ENCODE results near the gene DSCAML1.
"Not testable (repeated sequence)": the region's sequence is repeated elsewhere in the genome, so short reads cannot be mapped to it uniquely, and the experiment has no call there.

The DSCAML1 gene

DNA sequence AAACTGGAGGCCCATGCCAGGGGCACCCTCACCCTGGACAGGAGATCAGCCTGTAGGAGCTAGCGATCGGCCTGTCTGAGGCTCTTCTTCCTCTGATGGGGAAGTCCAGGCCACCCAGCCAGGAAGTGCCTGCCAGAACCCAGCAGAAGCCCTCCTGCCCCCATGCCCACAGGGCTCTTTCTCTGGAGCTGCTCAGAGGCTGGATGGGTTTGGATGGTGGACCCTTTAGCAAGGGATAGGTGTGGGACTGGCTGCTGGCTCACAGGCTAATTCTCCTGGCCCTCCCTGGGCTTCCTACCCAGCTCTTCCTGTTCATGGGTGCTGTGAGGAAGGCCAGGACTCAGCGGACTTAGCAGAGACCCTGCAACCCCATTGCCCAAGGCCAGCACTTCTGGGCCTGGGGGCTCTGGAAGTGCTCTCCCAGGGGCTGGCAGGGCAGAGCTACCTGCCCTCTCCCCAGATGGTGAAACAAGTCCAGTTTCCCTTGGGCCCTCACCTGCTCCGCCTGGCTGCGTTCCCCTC, 19.9 kb upstream of the DSCAML1 start:
- peak; percentile 66 for DNase-seq
- TF ChIP-seq, protein P1, sequence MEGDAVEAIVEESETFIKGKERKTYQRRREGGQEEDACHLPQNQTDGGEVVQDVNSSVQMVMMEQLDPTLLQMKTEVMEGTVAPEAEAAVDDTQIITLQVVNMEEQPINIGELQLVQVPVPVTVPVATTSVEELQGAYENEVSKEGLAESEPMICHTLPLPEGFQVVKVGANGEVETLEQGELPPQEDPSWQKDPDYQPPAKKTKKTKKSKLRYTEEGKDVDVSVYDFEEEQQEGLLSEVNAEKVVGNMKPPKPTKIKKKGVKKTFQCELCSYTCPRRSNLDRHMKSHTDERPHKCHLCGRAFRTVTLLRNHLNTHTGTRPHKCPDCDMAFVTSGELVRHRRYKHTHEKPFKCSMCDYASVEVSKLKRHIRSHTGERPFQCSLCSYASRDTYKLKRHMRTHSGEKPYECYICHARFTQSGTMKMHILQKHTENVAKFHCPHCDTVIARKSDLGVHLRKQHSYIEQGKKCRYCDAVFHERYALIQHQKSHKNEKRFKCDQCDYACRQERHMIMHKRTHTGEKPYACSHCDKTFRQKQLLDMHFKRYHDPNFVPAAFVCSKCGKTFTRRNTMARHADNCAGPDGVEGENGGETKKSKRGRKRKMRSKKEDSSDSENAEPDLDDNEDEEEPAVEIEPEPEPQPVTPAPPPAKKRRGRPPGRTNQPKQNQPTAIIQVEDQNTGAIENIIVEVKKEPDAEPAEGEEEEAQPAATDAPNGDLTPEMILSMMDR (IDR thresholded peaks at IDR 0.05; ENCODE audit: low read depth, low read length): no peak
- Histone ChIP-seq H3K9me3 (no peaks in the 10 kb centered on the region), H3K4me1 (peaks cover 36% of the 10 kb centered on the region), H3K36me3 (no peaks in the 10 kb centered on the region), H3K4me3 (ENCODE audit: low read depth, low read length) (peak overlapping the region; percentile 4; the same call in 1 of the 2 replicates), H3K27me3 (no peaks in the 10 kb centered on the region)

DNA sequence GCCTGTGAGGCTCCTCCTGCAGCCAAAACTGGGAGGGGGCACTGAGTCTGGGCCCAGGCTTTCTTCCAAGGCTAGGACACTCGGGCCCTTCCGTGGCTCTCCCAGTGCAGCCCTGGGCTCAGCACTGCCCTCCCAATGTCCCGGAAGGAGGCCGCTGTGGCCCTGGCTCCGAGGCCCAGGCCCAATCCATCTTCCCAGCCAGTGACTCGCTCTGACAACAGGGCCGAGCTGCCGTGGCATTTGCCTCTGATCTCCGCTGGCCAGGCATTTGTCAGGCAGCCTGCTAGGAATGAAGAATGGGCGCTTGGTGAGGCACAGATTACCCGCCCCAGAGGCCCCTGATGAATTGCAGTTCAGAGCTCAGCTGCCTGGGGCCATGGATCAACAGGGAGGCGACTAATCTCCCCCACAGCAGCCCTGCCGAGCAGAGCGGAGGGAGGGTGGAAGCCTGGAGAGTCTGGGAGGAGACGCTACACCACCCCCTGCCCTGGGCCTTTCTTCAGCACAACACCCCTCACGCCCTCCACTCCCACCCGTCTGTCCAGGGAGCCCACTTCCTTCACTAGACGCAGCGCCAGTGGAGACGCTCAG, 19.2 kb upstream of the DSCAML1 start:
- Histone ChIP-seq H3K4me1 (peaks cover 36% of the 10 kb centered on the region), H3K36me3 (no peaks in the 10 kb centered on the region), H3K4me3 (ENCODE audit: low read depth, low read length) (peak overlapping the region; percentile 4; the same call in 1 of the 2 replicates), H3K9me3 (no peaks in the 10 kb centered on the region), H3K27me3 (no peaks in the 10 kb centered on the region)
- TF ChIP-seq, protein P1 (IDR thresholded peaks at IDR 0.05; ENCODE audit: low read depth, low read length): no peak
- DNase-seq: peak; percentile 88

DNA sequence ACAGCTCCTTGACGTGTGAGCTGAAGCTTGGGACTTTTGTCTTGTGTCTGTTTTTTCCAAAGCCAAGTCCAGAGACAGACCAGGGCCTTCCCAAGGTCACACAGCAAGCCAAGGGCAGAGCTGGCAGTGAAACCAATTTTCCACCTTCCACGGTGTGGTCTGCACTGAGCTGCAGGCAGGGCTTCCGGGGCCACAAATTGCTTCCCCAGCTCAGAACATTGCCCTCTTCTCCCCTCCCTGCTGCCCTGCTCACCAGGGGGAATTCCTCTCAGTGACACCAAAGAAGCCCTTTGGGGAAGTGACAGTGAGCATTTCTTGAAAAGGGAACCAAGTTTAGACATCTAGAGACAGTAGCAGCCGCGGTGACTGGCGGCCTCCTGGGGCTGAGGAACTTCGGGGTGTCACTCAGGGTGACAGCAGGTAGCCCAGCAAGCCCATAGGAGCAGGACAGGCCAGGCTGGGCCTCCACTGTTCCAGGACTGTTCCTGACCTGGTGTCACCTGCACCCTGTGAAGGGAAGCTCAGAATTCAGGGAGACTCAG, 18.3 kb upstream of the DSCAML1 start:
- Histone ChIP-seq H3K4me1 (peaks cover 36% of the 10 kb centered on the region), H3K4me3 (ENCODE audit: low read depth, low read length) (no peak overlapping the region), H3K27me3 (no peaks in the 10 kb centered on the region), H3K36me3 (no peaks in the 10 kb centered on the region), H3K9me3 (no peaks in the 10 kb centered on the region)
- no peak for DNase-seq
- TF ChIP-seq, protein P1 (IDR thresholded peaks at IDR 0.05; ENCODE audit: low read depth, low read length): no peak

DNA sequence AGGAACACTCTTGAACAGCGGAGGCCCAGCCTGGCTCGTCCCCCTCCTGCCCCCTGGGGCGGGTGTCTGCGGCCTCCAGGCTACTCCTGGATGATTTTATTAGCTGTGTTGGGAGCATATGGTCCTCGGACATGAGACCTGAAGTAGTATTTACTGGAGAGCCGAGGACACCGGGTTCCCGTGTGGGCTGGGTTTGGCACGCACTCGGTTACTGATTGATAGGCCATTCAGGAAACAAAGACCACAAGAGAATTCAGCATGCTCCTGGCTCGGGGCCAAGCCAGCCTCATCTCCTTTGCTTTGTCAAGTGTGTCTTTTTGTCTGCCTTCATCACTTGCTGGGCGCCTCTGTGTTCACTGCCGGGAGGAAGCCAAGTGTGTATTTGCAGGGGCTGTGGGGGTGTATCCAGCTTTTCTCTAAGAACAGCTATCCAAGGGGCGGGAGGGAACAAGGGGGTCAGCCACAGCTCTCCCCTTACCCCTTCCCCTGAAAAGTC, 17.8 kb upstream of the DSCAML1 start:
- TF ChIP-seq, protein P1 (IDR thresholded peaks at IDR 0.05; ENCODE audit: low read depth, low read length): no peak
- Histone ChIP-seq H3K27me3 (no peaks in the 10 kb centered on the region), H3K4me1 (peaks cover 36% of the 10 kb centered on the region), H3K9me3 (no peaks in the 10 kb centered on the region), H3K4me3 (ENCODE audit: low read depth, low read length) (no peak overlapping the region), H3K36me3 (no peaks in the 10 kb centered on the region)
- peak; percentile 67 for DNase-seq

DNA sequence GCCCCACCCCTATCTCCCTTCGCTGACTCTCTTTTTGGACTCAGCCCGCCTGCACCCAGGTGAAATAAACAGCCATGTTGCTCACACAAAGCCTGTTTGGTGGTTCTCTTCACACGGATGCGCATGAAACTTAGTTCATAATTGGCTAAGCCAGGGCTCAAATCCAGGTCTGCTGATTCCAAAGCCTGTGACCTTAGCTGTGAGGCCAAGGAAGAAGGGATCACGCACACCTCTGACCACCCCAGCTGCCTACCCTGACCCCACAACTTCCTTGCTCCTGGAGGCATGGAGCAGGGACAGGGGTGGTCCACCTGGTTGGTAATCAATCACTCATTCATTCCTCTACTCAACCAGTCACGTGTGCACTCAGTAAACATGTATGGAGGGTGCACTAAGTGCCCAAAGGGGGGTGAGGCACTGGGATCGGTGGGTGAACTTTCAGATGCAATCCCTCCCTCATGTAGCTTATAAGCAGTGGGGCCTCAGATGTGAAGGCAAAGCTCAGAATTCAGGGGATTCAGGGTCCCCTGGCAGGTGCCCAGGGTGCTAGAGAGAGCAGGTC, 17.3 kb upstream of the DSCAML1 start:
- H3K27me3 ChIP-seq: no peaks in the 10 kb centered on the region
- TF ChIP-seq, protein P1 (IDR thresholded peaks at IDR 0.05; ENCODE audit: low read depth, low read length): no peak
- no peaks in the 10 kb centered on the region for H3K36me3 ChIP-seq
- no peaks in the 10 kb centered on the region for H3K9me3 ChIP-seq
- H3K4me3 ChIP-seq (ENCODE audit: low read depth, low read length): no peak overlapping the region
- DNase-seq: no peak
- H3K4me1 ChIP-seq: peaks cover 36% of the 10 kb centered on the region

DNA sequence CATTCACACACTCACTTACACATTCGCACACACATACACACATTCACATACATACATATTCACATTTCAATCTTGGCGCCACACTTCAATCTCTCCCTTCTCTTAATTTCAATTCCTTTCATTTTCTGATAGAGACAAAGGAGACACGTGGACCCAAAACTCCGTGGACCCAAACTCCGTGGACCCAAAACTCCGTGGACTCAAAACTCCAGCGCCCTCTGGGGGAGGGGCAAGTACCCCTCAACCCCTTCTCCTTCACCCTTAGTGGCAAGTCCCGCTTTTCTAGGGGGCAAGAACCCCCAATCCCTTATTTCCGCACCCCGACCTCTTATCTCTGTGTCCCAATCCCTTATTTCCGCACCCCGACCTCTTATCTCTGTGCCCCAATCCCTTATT, 13.0 kb upstream of the DSCAML1 start:
- H3K4me3 ChIP-seq (ENCODE audit: low read depth, low read length); H3K4me1 ChIP-seq; H3K9me3 ChIP-seq; DNase-seq; H3K36me3 ChIP-seq; H3K27me3 ChIP-seq: not testable (repeated sequence)
